ENCODE results near the gene CCDC134.

The CCDC134 gene

DNA sequence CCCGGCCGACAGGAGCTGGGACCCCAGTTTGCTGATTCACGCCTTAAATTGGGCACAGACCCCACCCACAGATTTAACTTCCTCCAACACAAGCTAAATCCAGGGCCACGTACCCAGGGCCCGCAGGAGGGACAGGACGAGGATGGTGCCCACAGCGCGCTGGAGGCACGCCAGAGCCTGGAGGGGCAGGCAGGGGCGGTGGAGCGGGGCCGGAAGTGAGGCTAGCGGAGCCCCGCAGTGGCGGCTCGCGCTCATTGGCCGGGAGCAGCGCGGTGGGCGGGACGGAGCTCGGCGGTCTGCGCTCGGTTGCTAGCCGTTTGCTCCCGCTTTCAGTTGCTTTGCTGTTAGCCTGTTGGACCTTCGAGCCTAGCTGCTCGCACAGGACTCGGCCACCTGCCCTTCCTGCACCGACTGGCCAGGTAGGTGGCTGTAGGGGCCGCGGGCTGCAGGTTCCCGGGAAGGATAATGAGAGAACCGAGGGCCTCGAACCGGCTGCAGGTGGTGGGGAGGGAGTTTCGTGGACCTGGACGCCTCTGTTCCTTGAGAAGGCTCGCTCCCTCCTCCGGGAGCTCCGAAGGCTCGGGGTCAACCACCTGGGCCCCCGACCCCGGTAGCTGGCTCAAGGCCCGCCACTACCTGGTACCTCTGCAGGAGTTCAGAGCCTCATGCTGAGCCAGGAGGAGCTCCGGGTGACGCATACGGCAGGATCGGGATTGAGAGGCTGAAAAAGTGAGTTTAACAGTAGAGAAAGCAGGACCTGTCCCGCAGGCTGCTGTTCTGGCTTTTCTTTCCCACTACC, at the start of gene CCDC134:
Gene CCDC134, plus strand, starts transcription at position 332 of the 799 bp plus-strand sequence. CDS start 8,212 bp downstream, outside the sequence.
- peak; percentile 97 for DNase-seq (ENCODE audit: low spot score)

DNA sequence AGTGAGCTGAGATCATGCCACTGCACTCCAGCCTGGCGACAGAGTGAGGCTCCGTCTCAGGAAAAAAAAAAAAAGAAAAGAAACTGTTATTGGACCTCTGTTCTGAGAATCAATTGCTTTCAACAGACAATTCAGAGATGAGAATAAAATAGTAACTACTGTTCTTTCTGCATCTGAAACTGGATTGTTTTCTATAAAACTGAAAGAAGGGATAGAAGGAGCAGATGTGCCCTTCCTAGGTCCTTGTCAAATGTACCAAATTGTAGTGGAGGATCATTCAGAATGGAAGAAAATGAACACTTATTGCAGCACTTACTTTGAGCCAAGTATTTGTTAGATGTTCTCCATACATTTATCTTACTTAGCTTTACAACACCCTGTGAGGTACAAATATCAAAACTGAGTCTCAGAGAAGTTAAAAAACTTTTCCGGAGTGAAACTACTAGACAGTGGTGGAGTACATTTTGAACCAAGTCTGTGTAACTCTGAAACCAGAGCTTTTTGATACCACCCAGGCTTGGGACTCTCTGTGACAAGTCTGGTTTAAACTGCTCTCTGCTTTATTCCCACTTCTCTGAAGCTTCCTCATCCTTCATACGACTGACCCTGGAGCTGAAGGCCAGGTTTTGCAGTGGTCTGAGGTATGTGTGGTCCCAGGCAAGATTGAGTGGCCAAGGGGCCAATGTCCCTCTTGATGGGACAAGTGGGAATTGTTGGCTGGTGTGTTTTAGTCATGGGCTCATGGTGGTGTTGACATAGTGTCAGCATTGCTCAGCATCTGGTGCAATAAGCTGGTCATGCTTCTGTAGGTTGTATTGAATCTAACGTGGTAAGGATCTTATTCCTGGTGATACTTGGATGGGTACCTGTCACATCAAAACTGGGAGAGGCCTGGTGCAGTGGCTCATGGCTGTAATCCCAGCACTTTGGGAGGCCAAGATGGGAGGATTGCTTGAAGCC, 48.2 kb upstream of the CCDC134 start:
- DNase-seq (ENCODE audit: low spot score), result no peak

DNA sequence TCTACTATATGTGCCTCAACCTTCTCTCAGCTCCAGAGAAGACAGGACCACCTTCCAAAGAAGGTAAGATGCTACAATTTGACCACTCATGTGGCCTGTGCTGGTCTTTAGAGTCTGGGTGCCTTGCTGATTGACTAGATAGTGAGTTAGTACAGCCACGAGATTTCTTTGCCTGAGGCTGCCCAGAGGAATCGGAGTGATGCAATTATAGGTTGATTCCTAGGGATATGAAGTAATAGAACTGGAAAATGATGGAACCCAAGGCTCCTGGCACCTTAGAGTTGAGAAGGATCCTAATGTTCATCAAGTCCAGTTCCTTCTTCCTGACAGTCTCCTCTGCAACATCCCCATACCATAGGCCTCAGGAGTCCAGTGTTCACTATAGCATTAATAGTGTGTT, 46.5 kb upstream of the CCDC134 start:
- DNase-seq (ENCODE audit: low spot score), result no peak

DNA sequence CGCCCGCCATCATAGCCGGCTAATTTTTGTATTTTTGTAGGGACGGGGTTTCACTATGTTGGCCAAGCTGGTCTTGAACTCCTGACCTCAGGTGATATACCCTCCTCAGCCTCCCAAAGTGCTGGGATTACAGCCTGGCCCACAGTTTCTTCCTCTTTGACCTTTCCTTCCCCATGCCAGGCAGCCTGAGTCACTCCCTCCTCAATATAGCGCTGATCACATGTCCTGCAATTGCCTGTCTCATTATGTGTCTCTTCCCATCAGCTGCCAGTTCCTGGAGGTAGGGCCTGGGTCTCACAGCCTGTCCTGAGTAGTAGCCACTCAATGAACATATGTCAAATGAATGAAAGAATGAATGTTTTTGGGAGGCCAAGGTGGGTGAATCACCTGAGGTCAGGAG, 43.0 kb upstream of the CCDC134 start:
- DNase-seq (ENCODE audit: low spot score), result no peak

DNA sequence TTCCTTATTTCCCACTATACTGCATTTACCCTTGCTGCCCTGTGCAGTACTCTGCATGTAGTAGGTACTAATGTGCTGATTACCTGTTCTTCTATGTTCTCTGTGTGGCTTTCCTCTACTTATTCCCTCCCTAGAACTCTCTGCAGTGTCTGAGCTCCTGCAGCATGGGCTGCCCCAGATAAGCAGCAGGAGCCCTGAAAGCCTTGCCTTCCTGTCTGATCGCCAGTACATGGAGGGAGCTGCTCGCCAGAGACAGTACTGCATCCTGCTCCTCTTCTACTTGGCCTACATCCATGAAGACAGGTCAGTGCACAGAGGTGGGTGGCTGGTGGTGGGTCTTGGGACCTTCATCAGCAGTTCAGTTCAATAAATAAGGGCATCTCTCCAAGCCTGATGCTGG, 42.2 kb upstream of the CCDC134 start:
- DNase-seq (ENCODE audit: low spot score), result no peak

DNA sequence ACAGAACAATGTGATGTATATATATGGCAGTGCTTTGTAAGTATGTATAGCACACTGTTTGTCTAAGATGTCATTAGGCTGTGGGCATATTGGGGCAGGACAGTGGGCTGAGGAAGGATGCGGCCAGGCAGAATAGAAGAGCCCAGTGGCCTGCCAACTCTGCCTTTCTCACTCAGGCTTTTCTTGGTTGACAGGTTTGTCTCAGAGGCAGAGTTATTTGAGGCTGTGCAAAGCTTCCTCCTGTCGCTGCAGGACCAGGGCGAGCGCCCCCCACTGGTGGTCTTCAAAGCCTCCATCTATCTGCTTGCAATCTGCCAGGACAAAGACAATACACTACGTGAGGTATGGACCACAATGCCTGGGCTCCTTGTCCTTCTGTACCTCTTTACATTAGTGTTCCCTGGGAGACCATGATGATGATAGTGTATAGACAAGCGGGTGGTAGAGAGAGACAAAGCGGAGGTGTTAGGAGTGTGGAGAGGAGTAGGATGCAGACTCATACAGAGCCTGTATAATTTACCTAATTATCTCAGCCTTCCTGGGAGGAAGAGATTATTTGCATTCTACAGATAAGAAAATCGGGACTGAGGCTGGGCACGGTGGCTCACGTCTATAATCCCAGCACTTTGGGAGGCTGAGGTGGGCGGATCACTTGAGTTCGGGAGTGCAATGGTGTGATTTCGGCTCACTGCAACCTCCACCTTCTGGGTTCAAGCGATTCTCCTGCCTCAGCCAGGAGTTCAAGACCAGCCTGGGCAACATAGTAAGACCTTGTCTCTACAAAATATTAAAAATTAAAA, 37.3 kb upstream of the CCDC134 start:
- DNase-seq (ENCODE audit: low spot score), result no peak

DNA sequence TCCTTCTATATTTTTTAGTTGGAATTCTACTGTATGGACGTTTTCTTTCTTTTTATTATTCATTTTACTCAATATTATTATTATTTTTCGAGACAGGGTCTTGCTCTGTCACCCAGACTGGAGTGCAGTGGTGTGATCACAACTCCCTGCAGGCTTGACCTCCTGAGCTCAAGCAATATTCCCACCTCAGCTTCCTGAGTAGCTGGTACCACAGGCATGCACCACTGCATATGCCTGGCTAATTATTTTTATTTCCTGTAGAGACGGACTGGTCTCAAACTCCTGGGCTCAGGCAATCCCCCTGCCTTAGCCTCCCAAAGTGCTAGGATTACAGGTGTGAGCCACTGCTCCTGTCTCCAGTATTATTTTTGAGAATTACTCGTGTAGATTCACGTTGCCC, 34.0 kb upstream of the CCDC134 start:
- no peak for DNase-seq (ENCODE audit: low spot score)

DNA sequence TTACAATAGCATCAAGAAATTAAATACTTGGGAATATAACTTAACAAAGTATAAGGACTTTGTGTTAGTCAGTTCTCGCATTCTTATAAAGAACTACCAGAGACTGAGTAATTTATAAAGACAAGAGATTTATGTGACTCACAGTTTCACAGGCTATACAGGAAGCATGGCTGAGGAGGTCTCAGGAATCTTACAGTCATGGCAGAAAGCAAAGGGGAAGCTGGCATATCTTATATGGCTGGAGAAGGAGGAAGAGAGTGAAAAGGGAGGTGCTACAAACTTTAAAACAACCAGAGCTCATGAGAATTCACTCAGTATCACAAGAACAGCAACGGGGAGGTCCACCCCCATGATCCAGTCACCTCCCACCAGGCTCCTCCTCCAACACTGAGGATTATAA, 32.0 kb upstream of the CCDC134 start:
- no peak for DNase-seq (ENCODE audit: low spot score)

DNA sequence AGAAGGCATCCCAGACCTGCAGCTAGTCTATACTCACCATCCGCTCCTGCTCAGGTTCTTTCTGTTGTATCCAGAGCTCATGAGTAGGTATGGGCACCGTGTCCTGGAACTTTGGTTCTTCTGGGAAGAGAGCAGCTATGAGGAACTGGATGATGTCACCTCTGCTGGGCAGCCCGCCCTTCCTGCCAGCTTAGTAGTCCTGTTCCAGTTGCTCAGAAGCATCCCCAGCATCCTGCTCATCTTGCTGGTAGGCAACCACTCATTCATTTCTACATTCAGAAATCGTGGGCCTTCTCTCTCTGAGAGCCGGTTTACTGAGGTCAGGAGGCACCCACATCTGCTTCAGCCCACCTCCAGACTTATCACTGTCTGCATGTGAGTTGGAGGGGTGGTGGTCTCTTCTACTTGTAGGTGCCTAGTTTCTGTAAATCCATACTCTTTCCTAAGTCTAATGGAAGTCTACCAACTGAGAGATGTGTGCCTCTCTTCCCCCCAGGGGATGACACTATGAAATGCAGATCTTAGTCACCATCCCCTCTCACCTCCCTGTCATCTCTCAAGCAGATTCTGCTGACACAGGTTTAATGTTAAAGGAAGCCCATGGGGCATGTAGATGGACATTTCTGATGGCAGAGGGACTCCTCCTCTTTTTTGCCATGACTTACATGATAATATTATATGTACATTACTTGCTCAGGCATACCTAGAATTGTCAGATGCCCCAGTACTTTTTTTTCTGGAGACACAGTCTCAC, 29.6 kb upstream of the CCDC134 start:
- peak; percentile 47 for DNase-seq (ENCODE audit: low spot score)

DNA sequence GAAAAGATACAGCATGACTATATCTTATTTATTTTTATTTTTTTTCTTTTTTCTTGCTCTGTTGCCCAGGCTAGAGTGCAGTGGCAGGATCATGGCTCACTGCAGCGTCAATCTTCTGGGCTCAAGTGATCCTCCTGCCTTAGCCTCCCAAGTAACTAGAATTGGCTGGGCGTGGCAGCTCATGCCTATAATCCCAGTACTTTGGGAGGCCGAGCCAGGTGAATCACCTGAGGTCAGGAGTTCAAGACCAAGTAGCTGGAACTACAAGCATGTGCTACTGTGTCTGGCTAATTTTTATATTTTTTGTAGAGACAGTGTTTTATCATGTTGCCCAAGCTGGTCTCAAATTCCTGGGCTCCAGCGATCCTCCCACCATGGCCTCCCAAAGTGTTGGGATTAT, 28.3 kb upstream of the CCDC134 start:
- DNase-seq (ENCODE audit: low spot score), result no peak

DNA sequence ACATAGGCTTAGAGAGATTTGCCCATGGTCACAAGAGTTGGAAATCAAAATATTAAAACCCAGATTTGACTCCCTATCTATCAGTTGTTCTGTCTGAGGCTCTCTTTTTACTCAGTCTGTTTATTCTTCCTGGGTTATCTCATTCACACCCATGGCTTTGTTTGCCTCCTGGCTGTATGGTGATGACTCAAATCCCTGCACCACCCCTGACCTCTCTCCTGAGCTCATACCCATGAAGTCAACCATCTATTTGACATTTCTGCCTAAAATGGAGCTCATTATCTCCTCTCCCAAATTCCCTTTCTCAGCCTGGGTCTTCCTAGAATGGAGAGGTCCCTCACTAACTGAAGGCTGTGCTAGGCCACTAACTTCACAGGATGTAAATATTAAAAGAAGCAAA, 27.8 kb upstream of the CCDC134 start:
- DNase-seq (ENCODE audit: low spot score), result no peak

DNA sequence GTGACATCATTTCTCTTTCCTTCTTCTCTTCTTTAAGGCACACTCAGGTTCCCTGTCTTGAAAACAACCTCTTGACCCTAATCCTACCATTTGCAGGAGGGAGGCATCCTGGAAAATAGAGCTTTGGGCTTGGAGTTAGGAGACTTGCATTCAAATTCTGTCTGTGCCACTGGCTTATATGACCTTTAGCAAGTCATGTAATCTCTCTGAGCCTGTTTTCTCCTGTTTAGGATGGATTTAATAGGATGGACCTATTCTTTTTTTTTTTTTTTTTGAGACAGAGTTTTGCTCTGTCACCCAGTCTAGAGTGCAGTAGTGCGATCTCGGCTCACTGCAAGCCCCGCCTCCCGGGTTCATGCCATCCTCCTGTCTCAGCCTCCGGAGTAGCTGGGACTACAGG, 25.1 kb upstream of the CCDC134 start:
- DNase-seq (ENCODE audit: low spot score), result no peak

DNA sequence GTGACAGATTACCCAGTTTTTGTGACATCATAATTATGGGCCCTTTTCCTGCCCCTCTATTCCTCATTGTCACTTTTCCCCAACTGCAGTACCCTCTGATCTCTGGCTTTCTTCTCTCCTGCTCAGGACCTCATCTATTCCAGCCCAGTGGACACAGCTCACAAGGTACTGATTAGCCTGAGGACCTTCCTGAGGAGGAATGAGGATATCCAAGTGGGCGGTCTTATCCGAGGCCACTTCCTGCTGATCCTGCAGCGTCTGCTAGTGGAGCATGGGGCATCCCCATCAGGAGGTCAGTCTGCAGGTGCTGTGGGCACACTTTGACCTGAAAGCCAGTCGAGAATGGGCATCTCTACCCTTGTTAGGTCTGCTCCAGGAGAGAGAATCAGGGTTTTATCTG, 24.5 kb upstream of the CCDC134 start:
- DNase-seq (ENCODE audit: low spot score), result no peak

DNA sequence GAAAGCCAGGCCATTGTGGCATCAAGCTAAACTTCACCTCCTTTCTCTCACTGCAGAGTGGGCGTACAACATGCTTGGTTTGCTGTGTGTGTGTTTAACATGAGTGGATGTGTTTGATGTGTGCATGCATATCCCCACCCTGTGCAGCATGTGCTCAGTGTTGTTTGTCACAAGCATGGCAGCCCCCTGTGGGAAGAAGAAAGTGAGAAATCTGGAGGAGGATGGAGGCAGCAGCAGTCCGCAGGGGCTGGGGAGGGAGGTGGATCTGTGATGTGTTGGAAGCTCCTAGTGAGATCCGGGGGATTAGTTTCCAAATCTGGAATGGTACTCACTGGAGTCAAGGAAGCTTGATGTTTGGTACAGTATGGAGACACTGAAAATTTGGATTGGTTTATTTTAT, 24.1 kb upstream of the CCDC134 start:
- DNase-seq (ENCODE audit: low spot score), result no peak

DNA sequence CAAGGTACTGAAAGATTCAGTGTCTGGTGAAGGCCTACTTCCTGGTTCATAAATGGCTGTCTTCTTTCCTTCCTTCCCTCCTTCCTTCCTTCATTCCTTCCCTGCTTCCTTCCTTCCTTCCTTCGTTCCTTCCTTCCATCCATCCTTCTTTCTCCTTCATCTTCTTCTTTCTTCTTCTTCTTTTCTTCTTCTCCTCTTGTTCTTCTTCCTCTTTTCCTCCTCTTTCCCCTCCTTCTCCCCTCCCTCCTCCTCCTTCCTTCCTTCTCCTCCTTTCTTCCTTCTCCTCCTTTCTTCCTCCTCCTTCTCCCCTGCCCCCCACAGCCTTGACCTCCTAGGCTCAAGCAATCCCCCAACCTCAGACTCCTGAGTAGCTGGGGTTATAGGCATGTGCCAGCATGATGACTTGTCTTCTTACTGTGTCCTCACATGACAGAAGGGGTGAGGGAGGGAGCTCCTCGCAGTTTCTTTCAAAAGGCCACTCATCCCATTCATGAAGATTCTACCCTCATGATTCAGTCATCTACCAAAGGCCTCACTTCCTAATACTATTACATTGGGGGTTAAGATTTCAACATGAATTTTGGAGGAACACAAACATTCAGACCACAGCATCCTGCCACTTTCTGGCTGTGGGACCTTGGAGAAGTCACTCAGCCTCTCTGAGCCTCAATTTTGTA, 22.6 kb upstream of the CCDC134 start:
- DNase-seq (ENCODE audit: low spot score), result no peak

DNA sequence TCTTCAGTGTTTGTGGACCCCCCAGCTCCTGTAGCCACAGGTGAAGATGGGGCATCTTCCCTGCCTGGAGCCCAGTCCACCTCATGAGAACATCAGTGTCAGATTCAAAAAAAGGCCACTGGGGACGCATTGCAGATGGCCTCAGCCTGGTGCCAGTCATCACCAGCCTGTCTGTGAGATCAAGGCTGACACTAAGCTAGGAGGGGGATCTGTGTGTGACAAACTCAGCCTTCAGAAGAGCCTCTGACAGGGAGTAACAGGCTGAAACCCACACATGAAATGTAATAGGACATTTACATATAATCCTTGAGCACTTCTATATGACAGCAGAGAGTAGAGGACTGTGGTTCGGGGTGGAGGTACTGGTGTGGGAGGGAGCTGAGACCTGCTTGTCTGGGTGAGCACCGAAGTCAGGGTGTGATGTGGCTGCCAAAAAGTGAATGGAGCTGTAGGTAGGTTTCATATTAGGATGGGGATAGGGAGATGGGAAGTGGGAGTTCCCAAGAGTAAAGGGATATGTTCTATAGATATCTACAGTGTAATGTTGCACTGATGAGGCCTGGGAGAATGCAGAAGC, 20.5 kb upstream of the CCDC134 start:
- DNase-seq (ENCODE audit: low spot score), result no peak

DNA sequence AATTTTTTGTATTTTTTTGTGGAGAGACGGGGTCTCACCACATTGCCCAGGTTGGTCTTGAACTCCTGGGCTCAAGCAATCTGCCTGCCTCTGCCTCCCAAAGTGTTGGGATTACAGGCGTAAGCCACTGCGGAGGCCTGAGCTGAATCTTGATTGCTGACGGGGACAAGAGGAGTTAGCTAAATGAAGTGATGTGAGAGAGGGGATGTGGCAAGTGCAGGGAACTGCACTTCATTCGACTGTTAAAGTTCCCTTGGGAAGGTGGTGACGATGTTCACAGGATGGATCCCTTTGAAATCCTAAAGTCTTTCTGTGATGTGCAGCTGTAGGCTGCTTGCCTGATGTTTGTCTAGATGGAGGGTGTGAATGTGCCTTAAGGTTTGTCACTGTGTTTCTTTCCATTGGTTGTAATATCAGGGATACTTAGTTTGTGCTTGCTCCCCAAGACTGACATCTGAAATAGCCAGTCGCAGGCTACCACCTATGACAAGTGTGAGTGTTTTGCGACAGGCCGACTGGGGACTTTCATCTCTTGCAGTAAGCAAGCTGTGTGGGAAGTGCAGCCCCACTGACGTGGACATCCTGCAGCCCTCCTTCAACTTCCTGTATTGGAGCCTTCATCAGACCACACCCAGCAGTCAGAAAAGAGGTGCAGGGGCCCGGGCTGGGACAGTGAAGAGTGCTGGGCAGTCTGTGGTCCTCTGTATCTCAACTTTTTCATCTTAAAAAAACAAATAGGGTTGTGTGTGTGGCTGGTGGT, 19.6 kb upstream of the CCDC134 start:
- DNase-seq (ENCODE audit: low spot score), result peak; percentile 24

DNA sequence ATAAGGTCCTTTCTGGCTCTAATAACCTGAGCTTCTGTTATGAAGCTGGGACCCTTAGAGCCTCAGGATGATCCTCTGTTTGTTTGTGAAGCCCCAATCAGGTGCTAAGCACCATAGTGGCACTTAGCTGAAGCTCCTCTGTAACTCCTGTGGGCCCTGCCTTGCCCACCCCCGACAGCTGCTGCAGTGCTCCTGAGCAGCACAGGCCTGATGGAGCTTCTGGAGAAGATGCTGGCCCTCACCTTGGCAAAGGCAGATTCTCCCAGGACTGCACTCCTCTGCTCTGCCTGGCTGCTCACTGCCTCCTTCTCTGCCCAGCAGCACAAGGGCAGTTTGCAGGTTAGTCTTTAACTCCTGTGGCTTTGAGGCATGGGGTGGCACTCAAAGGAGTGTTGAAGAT, 19.0 kb upstream of the CCDC134 start:
- DNase-seq (ENCODE audit: low spot score), result no peak

DNA sequence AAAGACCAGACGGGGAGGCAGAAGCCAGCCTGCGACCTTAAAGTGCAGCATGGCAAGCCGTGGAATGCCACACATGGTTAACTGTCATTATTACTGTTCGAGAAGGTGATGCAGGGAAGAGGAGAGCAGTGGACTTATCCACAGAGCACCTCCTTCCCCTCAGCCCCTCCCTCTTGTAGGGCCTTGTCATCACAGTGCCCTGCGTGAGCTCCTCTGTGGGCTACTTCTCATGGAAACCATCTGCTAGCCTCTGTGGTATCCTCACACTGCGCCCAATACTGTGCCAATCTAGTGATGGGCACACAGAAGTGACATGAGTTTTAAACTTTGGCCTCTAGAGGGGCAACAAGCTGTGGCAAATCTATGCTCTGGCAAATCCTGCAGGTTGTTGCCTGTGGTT, 18.2 kb upstream of the CCDC134 start:
- no peak for DNase-seq (ENCODE audit: low spot score)

DNA sequence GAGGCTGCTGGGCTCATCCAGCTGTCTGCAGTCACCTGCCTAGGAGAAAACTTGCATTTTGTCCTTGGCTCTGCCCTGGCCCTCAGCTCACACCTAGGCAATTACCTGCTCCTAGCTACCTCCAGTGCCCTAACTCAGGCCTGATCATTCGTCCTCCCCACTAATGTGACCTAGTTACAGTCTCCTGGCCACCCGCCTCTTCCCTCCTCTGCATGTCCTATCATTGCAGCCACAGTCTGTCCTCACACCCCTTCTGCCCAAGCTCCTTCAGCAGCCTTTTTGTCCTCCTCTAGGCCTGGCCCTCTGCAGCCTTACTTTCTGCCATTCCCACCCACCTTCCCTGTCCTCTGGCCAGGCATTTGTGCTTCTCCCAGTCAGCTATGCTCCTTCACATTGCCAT, 17.7 kb upstream of the CCDC134 start:
- no peak for DNase-seq (ENCODE audit: low spot score)

All from AG08395 (cell line).